Measurements from ENCODE around the gene LGR5.

LGR5 gene

GRCh38 chr12:71425568-71426299 lies 13.9 kb upstream of the LGR5 start:
- Histone ChIP-seq H3K9me3 (ENCODE audit: insufficient read depth, low read length) (peaks cover 5% of the 10 kb centered on the region; the same call in 1 of the 2 replicates), H3K36me3 (ENCODE audit: insufficient read depth, insufficient read length, low read length) (no peaks in the 10 kb centered on the region), H3K9ac (ENCODE audit: insufficient read length, low read depth) (no peak overlapping the region), H3K4me3 (ENCODE audit: insufficient read length, low read depth) (no peak overlapping the region), H3K4me1 (ENCODE audit: insufficient read depth, insufficient read length) (no peaks in the 10 kb centered on the region), H3K27me3 (ENCODE audit: insufficient read depth, insufficient read length) (no peaks in the 10 kb centered on the region)
- DNase-seq (ENCODE audit: low read depth, low spot score), result no peak
- TF ChIP-seq ZNF274 (IDR thresholded peaks at IDR 0.05; ENCODE audit: low read depth, low read length) (no peak), YY1 (IDR thresholded peaks at IDR 0.05; ENCODE audit: insufficient read depth, insufficient read length) (no peak), SUZ12 (IDR thresholded peaks at IDR 0.05; ENCODE audit: extremely low read depth, insufficient read depth, insufficient read length) (no peak)

- TF ChIP-seq ZNF274 (IDR thresholded peaks at IDR 0.05; ENCODE audit: low read depth, low read length), result no peak
- H3K27me3 ChIP-seq (ENCODE audit: insufficient read depth, insufficient read length), result no peaks in the 10 kb centered on the region
- H3K4me1 ChIP-seq (ENCODE audit: insufficient read depth, insufficient read length), result no peaks in the 10 kb centered on the region
- H3K36me3 ChIP-seq (ENCODE audit: insufficient read depth, insufficient read length, low read length), result no peaks in the 10 kb centered on the region
- no peak overlapping the region for H3K4me3 ChIP-seq (ENCODE audit: insufficient read length, low read depth)
- H3K9me3 ChIP-seq (ENCODE audit: insufficient read depth, low read length), result no peaks in the 10 kb centered on the region
- DNase-seq (ENCODE audit: low read depth, low spot score), result no peak
- H3K9ac ChIP-seq (ENCODE audit: insufficient read length, low read depth), result no peak overlapping the region
These were observed 13.1 kb upstream of the LGR5 start for GRCh38 chr12:71426300-71427047.

DNA sequence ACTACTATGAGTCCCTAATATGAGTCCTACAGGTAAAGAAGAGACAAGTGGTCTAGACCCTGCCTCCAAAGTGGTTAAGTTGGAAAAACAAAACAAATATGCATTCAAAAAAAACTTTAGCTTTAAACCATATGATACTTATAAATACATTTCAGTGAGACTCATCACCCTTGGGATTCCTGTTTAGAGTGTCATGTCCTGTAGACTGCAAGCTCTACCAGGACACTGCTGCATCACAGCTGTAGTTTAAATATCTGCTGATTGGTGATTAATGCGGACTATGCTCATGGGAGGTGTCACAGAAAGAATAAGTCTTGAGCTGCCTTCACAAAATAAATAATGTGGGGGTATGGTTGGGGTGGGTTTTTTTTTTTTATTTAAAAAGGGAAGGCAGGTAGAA lies 8.8 kb upstream of the LGR5 start:
- DNase-seq (ENCODE audit: low read depth, low spot score), result no peak
- no peaks in the 10 kb centered on the region for H3K36me3 ChIP-seq (ENCODE audit: insufficient read depth, insufficient read length, low read length)
- peaks cover 9% of the 10 kb centered on the region for H3K9me3 ChIP-seq (ENCODE audit: insufficient read depth, low read length)
- no peak overlapping the region for H3K9ac ChIP-seq (ENCODE audit: insufficient read length, low read depth)
- no peaks in the 10 kb centered on the region for H3K27me3 ChIP-seq (ENCODE audit: insufficient read depth, insufficient read length)
- H3K4me1 ChIP-seq (ENCODE audit: insufficient read depth, insufficient read length), result no peaks in the 10 kb centered on the region
- TF ChIP-seq YY1 (IDR thresholded peaks at IDR 0.05; ENCODE audit: insufficient read depth, insufficient read length) (no peak), SUZ12 (IDR thresholded peaks at IDR 0.05; ENCODE audit: extremely low read depth, insufficient read depth, insufficient read length) (no peak), ZNF274 (IDR thresholded peaks at IDR 0.05; ENCODE audit: low read depth, low read length) (no peak)
- no peak overlapping the region for H3K4me3 ChIP-seq (ENCODE audit: insufficient read length, low read depth)

DNA sequence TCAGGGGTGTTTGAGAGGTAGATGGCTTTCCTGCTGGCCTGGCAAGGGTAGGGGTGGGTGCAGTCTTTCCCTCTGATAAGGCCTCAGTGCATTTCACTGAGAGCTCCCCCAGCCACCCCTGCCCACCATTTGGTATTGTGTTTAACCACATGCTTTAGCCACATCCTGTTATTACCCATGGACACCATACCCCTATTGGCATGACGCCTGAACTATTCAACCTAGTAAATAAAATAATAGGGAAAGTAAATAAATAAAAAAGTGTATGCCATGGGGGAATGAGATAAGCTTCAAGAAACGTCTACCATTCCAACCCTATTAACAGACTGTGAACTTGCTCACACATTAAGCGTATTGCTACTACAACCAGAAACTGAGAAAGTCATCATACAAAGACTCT lies 7.6 kb upstream of the LGR5 start:
- peaks cover 21% of the 10 kb centered on the region for H3K9me3 ChIP-seq (ENCODE audit: insufficient read depth, low read length)
- H3K27me3 ChIP-seq (ENCODE audit: insufficient read depth, insufficient read length), result peaks cover 2% of the 10 kb centered on the region
- no peak overlapping the region for H3K4me3 ChIP-seq (ENCODE audit: insufficient read length, low read depth)
- H3K36me3 ChIP-seq (ENCODE audit: insufficient read depth, insufficient read length, low read length), result no peaks in the 10 kb centered on the region
- no peak for DNase-seq (ENCODE audit: low read depth, low spot score)
- no peak overlapping the region for H3K9ac ChIP-seq (ENCODE audit: insufficient read length, low read depth)
- no peaks in the 10 kb centered on the region for H3K4me1 ChIP-seq (ENCODE audit: insufficient read depth, insufficient read length)
- TF ChIP-seq YY1 (IDR thresholded peaks at IDR 0.05; ENCODE audit: insufficient read depth, insufficient read length), result no peak
- TF ChIP-seq ZNF274 (IDR thresholded peaks at IDR 0.05; ENCODE audit: low read depth, low read length), result no peak
- TF ChIP-seq SUZ12 (IDR thresholded peaks at IDR 0.05; ENCODE audit: extremely low read depth, insufficient read depth, insufficient read length), result no peak

GRCh38 chr12:71432936-71433335 lies 6.7 kb upstream of the LGR5 start:
- no peak for DNase-seq (ENCODE audit: low read depth, low spot score)
- no peak for TF ChIP-seq ZNF274 (IDR thresholded peaks at IDR 0.05; ENCODE audit: low read depth, low read length)
- no peak for TF ChIP-seq SUZ12 (IDR thresholded peaks at IDR 0.05; ENCODE audit: extremely low read depth, insufficient read depth, insufficient read length)
- TF ChIP-seq YY1 (IDR thresholded peaks at IDR 0.05; ENCODE audit: insufficient read depth, insufficient read length), result no peak
- H3K4me1 ChIP-seq (ENCODE audit: insufficient read depth, insufficient read length), result no peaks in the 10 kb centered on the region

DNA sequence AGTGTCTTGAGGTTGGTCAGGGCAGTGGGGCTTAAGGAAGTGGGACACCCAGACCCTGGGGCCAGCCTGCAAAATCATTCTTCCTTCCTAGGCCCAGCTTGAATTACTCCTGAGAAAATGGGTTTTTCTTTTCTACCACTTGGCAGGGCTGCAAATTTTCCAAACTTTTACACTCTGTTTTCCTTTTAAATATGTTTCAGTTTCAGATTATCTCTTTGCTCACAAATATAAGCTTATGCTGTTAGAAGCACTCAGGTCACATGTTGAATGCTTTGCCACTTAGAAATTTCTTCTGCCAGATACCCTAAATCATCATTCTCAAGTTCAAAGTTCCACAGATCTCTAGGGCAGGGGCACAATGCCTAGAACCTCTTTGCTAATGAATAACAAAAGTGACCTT lies 2.9 kb upstream of the LGR5 start:
- peaks cover 27% of the 10 kb centered on the region for H3K9me3 ChIP-seq (ENCODE audit: insufficient read depth, low read length)
- TF ChIP-seq ZNF274 (IDR thresholded peaks at IDR 0.05; ENCODE audit: low read depth, low read length) (no peak), YY1 (IDR thresholded peaks at IDR 0.05; ENCODE audit: insufficient read depth, insufficient read length) (no peak), SUZ12 (IDR thresholded peaks at IDR 0.05; ENCODE audit: extremely low read depth, insufficient read depth, insufficient read length) (no peak)
- no peaks in the 10 kb centered on the region for H3K36me3 ChIP-seq (ENCODE audit: insufficient read depth, insufficient read length, low read length)
- H3K27me3 ChIP-seq (ENCODE audit: insufficient read depth, insufficient read length), result peaks cover 49% of the 10 kb centered on the region
- H3K9ac ChIP-seq (ENCODE audit: insufficient read length, low read depth), result no peak overlapping the region
- H3K4me3 ChIP-seq (ENCODE audit: insufficient read length, low read depth), result no peak overlapping the region
- H3K4me1 ChIP-seq (ENCODE audit: insufficient read depth, insufficient read length), result peaks cover 2% of the 10 kb centered on the region
- DNase-seq (ENCODE audit: low read depth, low spot score), result no peak

More at GRCh38 chr12:71432936-71433335, 6.7 kb upstream of the LGR5 start:
- no peak overlapping the region for H3K9ac ChIP-seq (ENCODE audit: insufficient read length, low read depth)
- peaks cover 11% of the 10 kb centered on the region for H3K27me3 ChIP-seq (ENCODE audit: insufficient read depth, insufficient read length)
- H3K4me3 ChIP-seq (ENCODE audit: insufficient read length, low read depth), result no peak overlapping the region
- peaks cover 27% of the 10 kb centered on the region for H3K9me3 ChIP-seq (ENCODE audit: insufficient read depth, low read length)
- no peaks in the 10 kb centered on the region for H3K36me3 ChIP-seq (ENCODE audit: insufficient read depth, insufficient read length, low read length)

- peak overlapping the region; percentile 76 for H3K9ac ChIP-seq (ENCODE audit: insufficient read length, low read depth)
- H3K4me3 ChIP-seq (ENCODE audit: insufficient read length, low read depth), result peak overlapping the region; percentile 71
- H3K36me3 ChIP-seq (ENCODE audit: insufficient read depth, insufficient read length, low read length), result no peaks in the 10 kb centered on the region
- H3K4me1 ChIP-seq (ENCODE audit: insufficient read depth, insufficient read length), result peaks cover 2% of the 10 kb centered on the region
- DNase-seq (ENCODE audit: low read depth, low spot score), result peak; percentile 6
- TF ChIP-seq SUZ12 (IDR thresholded peaks at IDR 0.05; ENCODE audit: extremely low read depth, insufficient read depth, insufficient read length) (peak; percentile 13), YY1 (IDR thresholded peaks at IDR 0.05; ENCODE audit: insufficient read depth, insufficient read length) (no peak)
- peaks cover 70% of the 10 kb centered on the region for H3K27me3 ChIP-seq (ENCODE audit: insufficient read depth, insufficient read length)
- H3K9me3 ChIP-seq (ENCODE audit: insufficient read depth, low read length), result peaks cover 27% of the 10 kb centered on the region
These were observed 782 bp upstream of the LGR5 start for GRCh38 chr12:71438670-71439361.

All from NT2/D1 (cell line).